GM10266 (cell line): ENCODE data around the gene RPH3AL.

ENCODE experiments used
- DNase-seq: peaks from one replicate; pipeline ENCODE4 v3.0.0; 2012; ENCODE audit errors: extremely low spot score
- CTCF ChIP-seq: IDR thresholded peaks from 2 replicates; pipeline ENCODE4 v1.5.1; 2012; ENCODE audit warnings: mild to moderate bottlenecking, low read depth; ENCODE audit not compliant: control insufficient read depth, insufficient read depth; ENCODE audit errors: missing control alignments

The RPH3AL gene

GRCh38 chr17:345261-345660 is 7.3 kb downstream of the RPH3AL start:
- no peak for DNase-seq
- TF ChIP-seq CTCF, result no peak

GRCh38 chr17:343875-344752 is 8.5 kb downstream of the RPH3AL start:
- DNase-seq, result no peak
- no peak for TF ChIP-seq CTCF

- no peak for DNase-seq
- TF ChIP-seq CTCF, result no peak
Measured at GRCh38 chr17:343211-343610, 9.4 kb downstream of the RPH3AL start.

- DNase-seq, result no peak
- TF ChIP-seq CTCF, result no peak
Measured at GRCh38 chr17:340074-340473, 12.5 kb downstream of the RPH3AL start.

- no peak for TF ChIP-seq CTCF
- no peak for DNase-seq
Measured at GRCh38 chr17:339193-340061, 13.2 kb downstream of the RPH3AL start.

- DNase-seq, result no peak
- TF ChIP-seq CTCF, result no peak
Measured at GRCh38 chr17:338442-339192, 14.0 kb downstream of the RPH3AL start.

GRCh38 chr17:337866-338265 is 14.7 kb downstream of the RPH3AL start:
- no peak for DNase-seq
- TF ChIP-seq CTCF, result no peak
